Progenitor cell of endocrine pancreas (in vitro differentiated cells): ENCODE data around the gene ZNF678. TPM values are rescaled to one million over a fixed set of nuclear protein-coding genes. Genes with fewer than 3 reads are reported as not detected.

Experiments used
- DNase-seq: peaks from one replicate; pipeline ENCODE4 v3.0.0; 2021; ENCODE audit warnings: low spot score; ENCODE audit not compliant: unreplicated experiment
- H3K27ac Mint-ChIP-seq: 2 replicates; pipeline ENCODE4 v1.8.0; 2021; ENCODE audit warnings: mild to moderate bottlenecking, moderate library complexity, mixed read lengths
- H3K27me3 Mint-ChIP-seq: 2 replicates; pipeline ENCODE4 v1.8.0; 2021; ENCODE audit warnings: mixed read lengths
- H3K36me3 Mint-ChIP-seq: 2 replicates; pipeline ENCODE4 v1.8.0; 2022; ENCODE audit warnings: mixed read lengths; ENCODE audit not compliant: insufficient read depth
- H3K4me1 Mint-ChIP-seq: 2 replicates; pipeline ENCODE4 v1.8.0; 2021; ENCODE audit warnings: low read depth, mixed read lengths
- H3K4me3 Mint-ChIP-seq: 2 replicates; pipeline ENCODE4 v1.8.0; 2021; ENCODE audit warnings: low read depth, mild to moderate bottlenecking, moderate library complexity, mixed read lengths
- H3K9me3 Mint-ChIP-seq: 2 replicates; pipeline ENCODE4 v1.8.0; 2021; ENCODE audit warnings: low read depth, mixed read lengths
- total RNA-seq: library from RNA; stranded (reverse); gene quantifications from 2 replicates; pipeline ENCODE4 v1.2.1, GENCODE V29; 2021
- TF ChIP-seq, protein P1 (sequence below): fragments of 200-600 bp; sonication (generic); IDR thresholded peaks from one replicate; pipeline ENCODE4 v1.5.0; 2021; ENCODE audit warnings: antibody characterized with exemption, mild to moderate bottlenecking; ENCODE audit not compliant: unreplicated experiment

ZNF678 gene
- total RNA-seq, 1 donor from 2014 or later = 24.1 TPM

DNA sequence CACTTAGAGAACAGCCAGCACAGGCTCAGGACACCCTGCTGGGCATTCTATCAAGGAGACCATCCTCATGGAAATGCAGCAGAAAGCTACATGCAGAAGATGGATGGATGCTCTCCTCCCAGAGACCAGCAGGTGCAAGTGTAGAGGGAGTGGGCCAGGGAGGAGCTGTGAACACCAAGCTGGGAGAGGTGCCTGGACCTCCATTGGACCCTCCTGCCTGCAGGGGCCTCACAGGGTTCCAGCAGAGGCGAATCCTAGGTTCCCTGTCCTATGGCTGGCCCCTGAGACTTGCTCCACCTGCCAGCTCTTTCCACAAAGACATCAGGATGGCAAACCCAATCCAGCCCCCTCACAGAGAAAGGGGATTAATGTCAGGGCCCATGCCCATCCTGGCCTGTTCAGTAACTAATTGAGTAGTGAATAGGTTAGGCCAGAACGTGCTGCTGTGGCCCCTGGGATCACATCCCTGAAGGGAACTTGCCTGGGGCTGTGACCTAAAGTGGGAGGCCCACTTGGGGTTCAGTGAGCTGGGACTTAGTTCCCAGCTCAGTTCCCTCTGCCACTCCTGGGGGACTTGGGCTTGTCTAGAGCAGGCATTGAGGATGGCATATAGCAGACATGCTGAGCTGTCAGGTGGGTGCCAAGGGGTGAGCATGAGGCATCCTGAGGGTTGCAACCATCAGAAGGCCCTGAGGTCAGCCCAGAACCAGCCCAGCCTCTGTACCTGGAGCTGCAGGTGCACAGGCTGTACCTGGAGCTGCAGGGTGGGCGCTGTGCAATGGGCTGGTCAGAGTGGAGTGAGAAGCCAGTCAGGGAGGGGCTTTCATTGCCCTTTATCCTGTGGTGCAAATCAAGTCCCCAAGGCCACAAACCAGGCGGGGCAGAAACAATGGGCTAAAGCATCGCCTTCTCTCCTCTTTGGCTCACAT is 22.9 kb upstream of the ZNF678 start:
- peak overlapping the region; percentile 24 for H3K4me3 Mint-ChIP-seq
- H3K36me3 Mint-ChIP-seq = peaks cover 14% of the 10 kb centered on the region
- H3K9me3 Mint-ChIP-seq = peaks cover 14% of the 10 kb centered on the region
- TF ChIP-seq, protein P1, sequence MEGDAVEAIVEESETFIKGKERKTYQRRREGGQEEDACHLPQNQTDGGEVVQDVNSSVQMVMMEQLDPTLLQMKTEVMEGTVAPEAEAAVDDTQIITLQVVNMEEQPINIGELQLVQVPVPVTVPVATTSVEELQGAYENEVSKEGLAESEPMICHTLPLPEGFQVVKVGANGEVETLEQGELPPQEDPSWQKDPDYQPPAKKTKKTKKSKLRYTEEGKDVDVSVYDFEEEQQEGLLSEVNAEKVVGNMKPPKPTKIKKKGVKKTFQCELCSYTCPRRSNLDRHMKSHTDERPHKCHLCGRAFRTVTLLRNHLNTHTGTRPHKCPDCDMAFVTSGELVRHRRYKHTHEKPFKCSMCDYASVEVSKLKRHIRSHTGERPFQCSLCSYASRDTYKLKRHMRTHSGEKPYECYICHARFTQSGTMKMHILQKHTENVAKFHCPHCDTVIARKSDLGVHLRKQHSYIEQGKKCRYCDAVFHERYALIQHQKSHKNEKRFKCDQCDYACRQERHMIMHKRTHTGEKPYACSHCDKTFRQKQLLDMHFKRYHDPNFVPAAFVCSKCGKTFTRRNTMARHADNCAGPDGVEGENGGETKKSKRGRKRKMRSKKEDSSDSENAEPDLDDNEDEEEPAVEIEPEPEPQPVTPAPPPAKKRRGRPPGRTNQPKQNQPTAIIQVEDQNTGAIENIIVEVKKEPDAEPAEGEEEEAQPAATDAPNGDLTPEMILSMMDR = no peak
- no peak for DNase-seq
- H3K4me1 Mint-ChIP-seq = peaks cover 4% of the 10 kb centered on the region
- no peaks in the 10 kb centered on the region for H3K27me3 Mint-ChIP-seq
- H3K27ac Mint-ChIP-seq = no peak overlapping the region

DNA sequence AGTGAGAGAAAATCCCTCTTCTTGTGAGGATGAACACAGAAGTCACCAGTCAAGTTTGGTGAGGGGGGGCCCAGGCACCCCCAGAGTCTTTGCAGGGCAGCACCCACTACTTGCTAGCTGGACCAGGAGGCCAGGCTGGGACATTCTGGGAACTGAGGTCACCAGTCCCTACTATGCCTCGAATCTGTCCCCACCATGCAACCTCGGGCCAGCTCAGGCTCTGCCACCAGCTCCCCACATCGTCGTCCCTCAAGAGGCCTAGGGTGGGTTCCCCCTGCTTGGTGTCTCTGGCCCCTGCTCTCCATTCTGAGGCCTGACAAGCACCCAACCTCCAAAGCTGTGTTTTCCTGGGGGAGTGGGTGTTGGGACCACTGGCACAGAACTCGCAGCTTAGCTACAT is 22.2 kb upstream of the ZNF678 start:
- H3K27ac Mint-ChIP-seq = no peak overlapping the region
- H3K4me3 Mint-ChIP-seq = peak overlapping the region; percentile 60
- peaks cover 12% of the 10 kb centered on the region for H3K36me3 Mint-ChIP-seq
- no peaks in the 10 kb centered on the region for H3K27me3 Mint-ChIP-seq
- peaks cover 4% of the 10 kb centered on the region for H3K4me1 Mint-ChIP-seq
- TF ChIP-seq, protein P1 = no peak
- no peak for DNase-seq
- H3K9me3 Mint-ChIP-seq = peaks cover 10% of the 10 kb centered on the region

DNA sequence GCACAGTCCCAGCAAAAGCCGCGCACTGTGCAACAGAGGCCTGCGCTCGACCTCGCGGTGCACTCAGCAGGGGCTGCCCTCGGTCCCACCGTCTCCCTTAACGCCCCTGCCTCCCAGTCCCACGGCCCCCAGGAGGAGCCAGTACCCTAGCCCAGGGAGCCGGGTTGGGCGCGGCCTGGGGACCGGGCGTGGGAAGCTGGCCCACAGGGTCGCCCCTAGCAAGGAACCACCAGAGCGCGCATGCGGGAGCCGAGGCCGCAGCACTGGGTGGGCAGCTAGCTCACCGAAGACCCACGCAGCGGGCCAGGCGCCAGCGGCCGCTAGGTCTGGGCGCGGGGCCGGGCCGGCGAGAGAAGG is 21.6 kb upstream of the ZNF678 start:
- Mint-ChIP-seq H3K4me3 (peak overlapping the region; percentile 60), H3K4me1 (peaks cover 4% of the 10 kb centered on the region), H3K36me3 (peaks cover 8% of the 10 kb centered on the region), H3K27me3 (no peaks in the 10 kb centered on the region), H3K27ac (no peak overlapping the region), H3K9me3 (peaks cover 7% of the 10 kb centered on the region)
- TF ChIP-seq, protein P1 = no peak
- no peak for DNase-seq

DNA sequence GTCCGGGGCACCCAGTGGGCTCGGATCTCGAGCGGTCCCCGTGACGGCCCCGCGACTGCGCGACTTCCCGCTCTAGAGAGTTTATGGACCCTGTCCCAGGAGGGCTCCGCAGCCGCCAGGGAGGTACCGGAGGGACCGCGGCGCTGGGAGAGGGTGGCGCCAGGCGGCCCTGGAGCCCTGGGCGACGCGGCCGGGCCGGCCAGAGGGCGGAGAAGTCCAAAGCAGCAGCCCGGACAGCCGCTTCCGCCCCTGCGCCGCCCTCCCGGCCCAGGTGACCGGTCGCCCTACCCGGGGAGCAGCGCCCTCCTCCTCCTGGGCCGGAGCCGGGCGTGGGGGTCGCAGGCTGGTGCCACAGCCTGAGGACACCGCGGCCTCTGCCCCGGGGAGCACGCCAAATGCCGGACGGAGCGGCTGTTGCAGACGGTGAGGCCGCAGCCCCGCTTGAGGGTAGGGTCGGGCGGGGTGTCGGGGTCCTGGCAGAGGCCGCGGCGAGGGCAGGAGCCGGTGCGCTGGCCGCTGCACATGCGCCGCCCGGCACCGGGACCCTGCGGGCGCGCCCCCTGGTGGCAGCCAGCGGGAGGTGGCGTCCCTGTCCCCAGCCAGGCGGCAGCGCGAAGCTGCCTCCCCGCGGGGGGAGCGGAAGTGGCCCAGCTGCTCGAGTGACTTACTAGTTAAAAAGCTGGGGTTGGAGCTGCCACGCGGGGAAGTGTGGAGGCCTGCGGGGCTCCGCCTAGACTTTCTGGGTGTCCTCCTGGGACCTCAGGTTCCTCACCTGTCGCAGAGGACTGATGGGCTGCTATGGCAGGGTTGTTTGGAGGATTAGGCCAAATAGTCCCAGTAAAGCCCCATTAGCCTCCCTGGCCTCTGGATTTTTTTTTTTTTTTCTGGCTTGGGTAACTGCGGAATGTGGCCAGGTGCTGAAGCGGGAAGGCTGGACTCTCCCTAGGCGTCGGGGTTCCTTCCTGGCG is 20.9 kb upstream of the ZNF678 start:
- Mint-ChIP-seq H3K4me3 (peak overlapping the region; percentile 62), H3K4me1 (peaks cover 5% of the 10 kb centered on the region), H3K36me3 (peaks cover 6% of the 10 kb centered on the region), H3K27me3 (no peaks in the 10 kb centered on the region), H3K27ac (peak overlapping the region; percentile 33), H3K9me3 (peaks cover 3% of the 10 kb centered on the region)
- DNase-seq = peak; percentile 85
- TF ChIP-seq, protein P1 = peak; percentile 99
